Stimulated activated CD4-positive, alpha-beta T cell treated with anti-CD3 and anti-CD28 coated beads, Interleukin-2, amount 100 ng/mL, for 48 hours (primary cell): ENCODE data around the gene NGDN.
"Not testable (repeated sequence)": the region's sequence is repeated elsewhere in the genome, so short reads cannot be mapped to it uniquely, and the experiment has no call there.

Source experiments
- DNase-seq, 2 donors: peaks; one replicate each; pipeline ENCODE4 v3.0.0-alpha.2; 2020

Gene NGDN

GRCh38 chr14:23439107-23439835 lies 30.2 kb upstream of the NGDN start:
- no peak for DNase-seq

- DNase-seq, result no peak
These were observed 28.4 kb upstream of the NGDN start for GRCh38 chr14:23441076-23441475.

DNA sequence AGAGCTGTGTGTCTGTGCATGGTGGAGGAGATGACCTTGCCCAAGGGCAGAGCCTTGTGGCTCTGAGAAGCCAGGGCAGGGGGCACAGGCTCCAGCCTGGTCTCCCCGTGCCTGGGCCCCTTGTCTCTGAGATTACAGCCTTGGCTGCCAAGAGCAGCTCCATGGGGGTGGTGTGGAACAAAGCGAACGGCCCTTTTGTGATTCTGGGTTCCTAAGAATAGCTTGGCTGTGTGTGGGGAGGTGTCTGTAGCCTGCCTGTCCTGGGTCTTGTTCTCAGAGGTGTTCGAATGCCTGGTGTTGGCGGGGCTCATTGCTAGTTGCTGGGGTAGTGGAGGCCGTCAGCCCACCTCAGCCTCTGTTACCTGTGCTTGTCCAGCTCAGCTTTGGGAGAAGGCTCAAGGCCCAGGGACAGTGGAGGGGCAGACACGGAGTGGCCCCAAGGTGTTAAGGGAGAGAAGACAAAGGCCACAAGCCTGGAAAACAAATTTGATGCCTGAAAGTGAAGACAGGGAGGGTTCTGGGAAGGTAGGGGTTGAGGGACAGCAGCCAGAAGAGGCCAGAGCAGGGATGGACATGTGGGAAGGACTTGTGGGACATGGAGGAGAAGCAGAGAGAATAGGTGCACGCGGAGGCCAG lies 26.7 kb upstream of the NGDN start:
- DNase-seq, result no peak

GRCh38 chr14:23443411-23443812 lies 26.1 kb upstream of the NGDN start:
- no peak for DNase-seq

DNA sequence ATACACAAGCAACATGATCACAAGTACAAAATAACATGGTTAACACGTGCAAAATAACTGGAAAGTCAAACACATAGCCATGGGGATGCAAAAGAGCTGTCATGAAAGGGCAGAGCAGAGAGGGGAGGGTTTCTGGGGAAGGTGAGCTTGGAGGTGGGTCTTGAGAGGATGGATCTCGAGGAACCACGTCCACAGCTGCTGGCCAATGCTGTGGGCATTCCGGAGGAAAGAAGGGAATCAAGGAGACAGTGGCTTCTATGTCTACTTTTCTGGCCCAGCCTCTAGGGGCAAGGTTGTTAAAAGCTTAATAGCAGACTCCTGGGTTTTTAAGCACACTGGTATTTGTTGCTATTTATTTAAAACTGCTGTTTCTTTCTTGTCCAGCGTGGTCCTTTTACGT lies 25.6 kb upstream of the NGDN start:
- DNase-seq, result no peak

- no peak for DNase-seq
These were observed 25.2 kb upstream of the NGDN start for GRCh38 chr14:23444314-23444713.

GRCh38 chr14:23445773-23446172 lies 23.7 kb upstream of the NGDN start:
- DNase-seq, result no peak

DNA sequence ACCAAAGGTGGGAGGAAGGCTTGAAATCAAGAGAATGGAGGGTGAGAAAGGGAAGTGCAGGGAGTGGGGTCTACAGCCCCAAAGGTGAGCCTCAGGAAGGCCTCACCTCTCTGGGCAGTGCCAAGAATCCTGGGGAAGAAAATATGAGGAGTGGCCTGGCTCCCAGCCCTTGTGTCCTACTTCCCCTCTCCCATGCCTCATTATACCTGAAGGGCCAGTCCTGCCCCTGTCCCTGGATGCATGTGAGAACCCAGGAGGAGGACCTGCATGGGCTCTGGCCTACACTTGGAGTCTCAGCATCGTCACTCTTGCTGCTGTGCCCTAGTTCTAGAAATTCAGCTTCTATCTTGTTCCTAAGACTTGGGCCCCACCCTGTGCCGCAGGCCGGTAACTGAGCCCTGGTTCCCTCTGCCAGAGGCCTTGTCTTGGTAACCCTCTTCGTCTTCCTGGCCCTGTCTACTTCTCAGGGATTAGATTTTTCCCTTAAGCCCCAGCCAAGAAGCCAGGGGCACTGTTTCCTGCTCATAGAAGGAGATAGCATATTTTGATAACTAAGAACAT lies 23.1 kb upstream of the NGDN start:
- no peak for DNase-seq

DNA sequence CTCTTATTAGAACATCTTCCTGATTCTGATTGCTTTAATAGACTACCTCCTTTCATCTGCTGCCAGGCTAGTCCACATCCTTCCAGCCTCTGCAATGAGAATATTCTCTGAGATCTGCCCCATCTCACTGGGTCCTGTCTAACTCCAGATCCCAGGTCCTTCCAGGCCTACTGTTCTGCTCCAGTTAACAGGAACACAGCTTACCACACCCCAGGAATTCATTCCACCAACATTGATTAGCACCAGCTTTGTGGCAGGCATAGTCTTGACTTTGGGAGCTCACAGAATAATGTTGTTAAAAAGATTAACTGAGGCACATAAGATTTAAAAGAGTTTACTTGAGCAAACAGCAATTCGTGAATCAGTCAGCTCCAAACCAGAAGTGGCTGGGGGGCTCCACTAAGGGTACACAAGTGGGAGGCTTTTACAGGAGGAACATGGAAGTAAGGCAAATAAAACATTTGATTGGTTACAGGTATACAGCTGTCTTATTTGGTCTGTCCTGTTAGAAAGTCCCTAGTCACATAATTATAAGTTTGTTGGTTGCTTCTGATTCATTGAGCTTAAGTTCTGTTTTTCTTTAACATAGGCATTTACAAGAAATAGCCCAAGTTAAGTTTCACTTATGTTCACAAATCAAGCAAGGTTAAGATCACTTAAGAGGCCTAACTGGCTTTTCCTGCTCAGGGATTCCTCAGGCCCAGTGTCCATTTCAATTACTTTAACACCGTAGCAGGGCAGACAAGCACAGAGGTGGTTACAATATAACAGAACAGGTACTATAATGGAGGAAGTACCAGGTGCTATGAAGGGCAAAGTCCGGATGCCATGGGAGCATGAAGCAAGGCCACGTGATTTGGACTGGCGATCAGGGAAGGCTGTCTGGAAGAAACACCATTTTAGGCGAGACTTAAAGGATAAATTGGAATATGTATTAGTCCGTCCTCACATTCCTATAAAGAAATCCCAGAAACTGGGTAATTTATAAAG lies 21.8 kb upstream of the NGDN start:
- DNase-seq, result no peak

DNA sequence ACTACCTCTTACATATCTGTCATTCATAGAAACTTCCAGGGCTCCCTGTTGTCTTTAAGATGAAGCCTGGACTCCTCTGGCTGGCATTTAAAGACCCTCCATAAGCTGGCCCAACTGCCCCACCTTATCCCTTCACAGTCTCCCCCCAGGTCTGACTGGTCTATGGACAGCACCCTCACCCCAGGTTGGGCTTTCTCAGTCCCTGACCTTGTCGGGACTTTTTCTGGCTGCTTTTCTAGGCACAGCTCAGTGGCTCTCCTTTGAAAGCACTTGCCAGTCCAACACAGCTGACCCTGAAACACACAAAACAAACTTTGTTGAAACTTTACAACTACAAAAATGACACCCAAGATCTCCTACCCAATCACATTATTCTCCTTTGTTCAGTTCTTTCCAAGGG lies 20.2 kb upstream of the NGDN start:
- no peak for DNase-seq

DNA sequence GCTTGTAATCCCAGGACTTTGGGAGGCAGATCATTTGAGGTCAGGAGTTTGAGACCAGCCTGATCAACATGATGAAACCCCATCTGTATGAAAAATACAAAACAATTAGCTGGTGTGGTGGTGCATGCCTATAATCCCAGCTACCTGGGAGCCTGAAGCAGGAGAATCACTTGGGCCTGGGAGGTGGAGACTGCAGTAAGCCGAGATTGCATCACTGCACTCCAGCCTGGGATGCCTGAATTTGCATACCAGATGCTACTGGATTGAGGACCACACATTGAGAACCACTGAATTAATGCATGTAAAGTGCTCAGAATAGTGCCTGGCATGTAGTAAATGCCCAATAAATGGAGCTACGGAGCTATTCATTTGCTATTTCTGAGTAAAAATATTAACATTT lies 19.1 kb upstream of the NGDN start:
- DNase-seq, result no peak

- no peak for DNase-seq
These were observed 17.3 kb upstream of the NGDN start for GRCh38 chr14:23452237-23452636.

DNA sequence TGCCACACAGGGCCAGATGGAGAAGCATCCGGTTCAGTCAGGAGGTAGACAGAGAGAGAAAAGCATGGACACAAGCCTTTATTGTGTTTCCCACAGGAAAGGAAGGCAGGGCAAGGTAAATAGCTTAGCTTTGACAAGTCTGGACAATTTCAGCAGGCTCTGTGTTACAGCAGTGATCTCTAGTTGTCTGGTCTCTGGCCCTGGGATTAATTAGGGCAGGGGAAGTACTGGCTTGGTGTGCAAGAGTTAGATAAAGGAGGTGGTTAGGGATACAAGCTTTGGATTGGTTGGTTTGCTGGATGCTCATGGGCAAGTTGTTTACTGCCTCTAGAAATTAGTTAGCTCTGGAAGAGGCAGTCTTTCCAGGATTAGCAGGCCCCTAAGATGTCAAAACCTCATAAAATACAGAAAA lies 15.1 kb upstream of the NGDN start:
- DNase-seq, result no peak

DNA sequence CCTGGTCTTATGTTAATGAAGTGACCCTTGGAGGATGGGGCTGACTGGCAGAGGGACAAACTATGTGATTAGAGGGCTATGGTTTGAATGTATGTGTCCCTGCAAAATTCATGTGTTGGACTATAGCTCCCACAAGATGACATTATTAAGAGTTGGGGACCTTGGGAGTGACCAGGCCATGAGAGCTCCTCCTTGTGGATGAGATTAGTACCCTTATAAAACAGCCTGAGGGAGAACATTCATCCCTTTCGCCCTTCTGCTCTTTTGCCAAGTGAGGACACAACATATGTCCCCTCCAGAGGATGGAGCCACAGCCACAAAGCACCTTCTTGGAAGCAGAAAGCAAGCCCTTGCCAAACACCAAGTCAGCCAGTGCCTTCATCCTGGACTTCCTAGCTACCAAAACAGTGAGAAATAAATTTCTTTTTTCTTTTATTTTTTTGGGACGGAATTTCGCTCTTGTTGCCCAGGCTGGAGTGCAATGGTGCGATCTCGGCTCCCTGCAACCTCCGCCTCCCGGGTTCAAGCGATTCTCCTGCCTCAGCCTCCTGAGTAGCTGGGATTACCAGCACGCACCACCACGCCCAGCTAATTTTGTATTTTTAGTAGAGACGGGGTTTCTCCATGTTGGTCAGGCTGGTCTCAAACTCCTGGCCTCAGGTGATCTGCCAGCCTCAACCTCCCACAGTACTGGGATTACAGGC lies 12.5 kb upstream of the NGDN start:
- DNase-seq, result not testable (repeated sequence)

DNA sequence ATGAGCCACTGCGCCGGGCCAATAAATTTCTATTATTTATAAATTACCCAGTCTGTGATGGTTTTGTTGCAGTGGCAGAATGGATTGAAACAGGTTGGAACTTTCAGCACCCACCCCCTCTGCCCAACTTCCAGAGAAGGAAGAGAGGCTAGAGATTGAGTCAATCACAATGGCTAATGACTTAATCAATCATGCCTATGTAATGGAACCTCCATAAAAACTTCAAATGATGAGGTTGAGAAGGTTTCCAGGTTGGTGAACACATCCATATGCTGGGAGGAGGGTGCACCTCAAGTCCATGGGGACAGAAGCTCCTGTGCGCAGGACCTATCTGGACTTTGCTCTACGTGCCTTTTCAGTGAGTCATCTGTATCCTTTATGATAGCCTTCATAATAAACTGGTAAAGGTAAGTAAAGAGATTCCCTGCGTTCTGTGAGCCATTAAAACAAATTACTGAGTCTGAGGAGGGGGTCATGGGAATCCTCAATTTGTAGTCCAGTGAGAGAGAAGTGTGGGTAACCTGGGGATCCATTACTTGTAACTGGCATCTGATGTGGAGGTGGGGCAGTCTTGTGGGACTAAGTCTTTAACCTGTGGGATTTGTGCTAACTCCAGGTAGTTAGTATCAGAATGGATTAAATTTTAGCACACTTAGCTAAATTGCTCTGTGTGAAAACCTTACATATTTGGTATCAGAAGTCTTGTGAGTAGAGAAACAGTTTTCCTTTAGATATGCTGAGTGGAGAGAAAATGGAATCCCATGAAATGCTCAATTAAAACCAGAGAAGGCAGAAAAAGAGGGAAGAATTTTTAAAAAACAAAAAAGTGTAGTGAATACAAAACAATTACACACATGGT lies 11.7 kb upstream of the NGDN start:
- DNase-seq, result no peak

DNA sequence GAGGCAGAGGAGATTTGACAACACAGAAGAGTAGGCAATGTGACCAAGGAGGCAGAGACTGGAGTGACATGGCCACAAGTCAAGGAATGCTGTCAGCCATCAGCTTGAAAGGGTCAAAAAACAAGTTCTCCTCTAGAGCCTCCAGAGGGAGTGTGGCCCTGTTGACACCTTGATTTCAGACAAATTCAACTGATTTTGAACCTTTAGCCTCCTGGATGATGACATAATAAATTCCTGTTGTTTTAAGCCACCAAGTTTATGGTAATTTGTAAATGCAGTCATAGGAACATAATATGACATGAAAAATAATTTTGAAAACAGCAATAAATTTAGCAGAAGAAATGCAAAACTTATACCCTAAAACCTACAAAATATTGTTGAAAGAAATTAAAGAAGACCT lies 8.5 kb upstream of the NGDN start:
- DNase-seq, result no peak

DNA sequence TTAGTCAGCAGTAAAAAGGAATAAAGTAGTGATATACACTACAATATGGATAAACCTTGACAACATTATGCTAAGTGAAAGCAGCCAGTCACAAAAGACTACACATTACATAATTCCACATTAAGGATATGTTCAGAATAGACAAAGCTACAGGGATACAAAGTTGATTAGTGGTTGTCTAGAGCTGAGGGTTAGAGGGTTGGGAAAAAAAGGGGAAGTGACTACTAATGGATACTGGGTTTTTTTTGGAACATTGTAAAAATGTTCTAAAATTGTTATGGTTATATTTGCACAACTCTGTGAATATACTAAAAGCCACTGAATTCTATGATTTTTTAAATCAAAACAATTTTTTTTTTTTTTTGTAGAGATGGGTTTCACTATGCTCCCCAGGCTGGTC lies 4.8 kb upstream of the NGDN start:
- DNase-seq, result no peak

DNA sequence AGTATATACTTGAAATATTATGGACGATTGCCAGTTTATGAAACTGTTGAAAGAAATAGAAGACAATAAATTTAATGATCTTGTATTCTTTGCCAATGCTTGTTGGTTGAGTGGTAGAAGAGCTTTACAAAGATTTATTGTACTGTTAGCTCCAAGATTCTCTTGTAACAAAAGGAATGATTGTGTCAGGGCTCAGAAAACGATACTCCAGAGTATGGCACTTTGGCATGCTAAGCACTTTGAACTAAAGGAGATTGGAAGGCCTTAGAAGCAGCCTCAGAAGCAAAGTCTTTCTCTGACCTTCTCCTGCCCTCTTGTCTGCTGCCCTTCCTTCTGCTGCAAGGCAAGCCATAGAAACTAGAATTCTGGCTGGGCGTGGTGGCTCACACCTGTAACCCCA lies 4.2 kb upstream of the NGDN start:
- no peak for DNase-seq

DNA sequence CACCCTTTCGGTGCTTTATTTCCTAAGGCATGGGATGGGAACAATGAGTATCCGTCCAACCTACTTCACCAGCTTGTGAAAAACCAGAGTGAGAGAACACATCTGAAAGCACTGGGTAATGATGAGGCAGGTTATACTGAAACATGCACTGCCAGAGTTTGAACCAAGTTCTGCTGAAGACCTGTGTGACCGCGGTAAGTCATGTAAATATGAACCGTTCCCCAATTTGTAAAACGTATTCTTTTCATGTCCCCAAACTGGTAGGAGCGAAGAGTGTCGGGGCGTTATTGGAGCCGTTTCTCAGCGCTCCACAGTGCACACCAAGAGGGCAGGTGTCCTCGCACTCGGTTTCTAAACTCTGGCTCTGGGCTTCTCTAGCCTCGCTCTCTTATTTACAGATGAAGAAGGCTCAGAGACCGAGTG lies 788 bp upstream of the NGDN start:
- DNase-seq, result no peak

DNA sequence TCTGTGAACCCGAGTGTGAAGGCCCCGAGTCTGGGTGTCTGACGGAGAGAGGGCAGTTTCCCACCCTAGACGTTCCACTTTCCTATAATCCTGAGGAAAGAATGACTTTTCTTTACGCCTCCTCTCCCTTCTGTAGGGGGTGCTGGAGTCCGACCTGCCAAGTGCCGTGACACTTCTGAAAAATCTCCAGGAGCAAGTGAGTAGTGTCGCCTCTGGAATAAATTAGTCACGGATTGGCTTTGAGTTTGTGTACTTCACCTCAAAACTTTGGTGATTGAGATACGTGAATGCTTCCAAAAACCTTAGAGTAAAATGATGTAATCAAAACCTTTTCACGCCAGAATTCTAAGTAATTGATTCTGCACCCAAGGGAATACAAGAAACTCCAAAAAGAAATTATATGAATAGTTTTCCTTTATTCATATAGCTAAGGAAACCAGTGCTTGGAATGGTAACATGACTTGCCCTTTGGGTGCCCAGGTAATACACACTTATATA lies 452 bp downstream of the NGDN start:
- no peak for DNase-seq

- no peak for DNase-seq
These were observed 1.4 kb downstream of the NGDN start for GRCh38 chr14:23470947-23471346.
